DMS53 treated with DMSO at 0.1 percent for 48 hours (cell line): ENCODE results near the gene PPP6R3.

Experiments
- DNase-seq: peaks from one replicate; lab custom pipeline; 2025; ENCODE audit not compliant: unreplicated experiment; lab: John Stamatoyannopoulos, UW

PPP6R3 gene

GRCh38 chr11:68549789-68550484, 89.4 kb downstream of the PPP6R3 start:
- no peak for DNase-seq

GRCh38 chr11:68550485-68550817, 89.9 kb downstream of the PPP6R3 start:
- no peak for DNase-seq

GRCh38 chr11:68551223-68551622, 90.7 kb downstream of the PPP6R3 start:
- DNase-seq = no peak

- no peak for DNase-seq
Measured at GRCh38 chr11:68551777-68552176, 91.2 kb downstream of the PPP6R3 start.

- DNase-seq = no peak
Measured at GRCh38 chr11:68552542-68552941, 92.0 kb downstream of the PPP6R3 start.

- no peak for DNase-seq
Measured at GRCh38 chr11:68560216-68560615, 99.7 kb downstream of the PPP6R3 start.

GRCh38 chr11:68563454-68563853, 102.9 kb downstream of the PPP6R3 start:
- no peak for DNase-seq

- no peak for DNase-seq
Measured at GRCh38 chr11:68564261-68564660, 103.7 kb downstream of the PPP6R3 start.

- DNase-seq = no peak
Measured at GRCh38 chr11:68565768-68566167, 105.2 kb downstream of the PPP6R3 start.

- no peak for DNase-seq
Measured at GRCh38 chr11:68567553-68567952, 107.0 kb downstream of the PPP6R3 start.

GRCh38 chr11:68569357-68569756, 108.8 kb downstream of the PPP6R3 start:
- no peak for DNase-seq

- DNase-seq = no peak
Measured at GRCh38 chr11:68570691-68571090, 110.1 kb downstream of the PPP6R3 start.

- DNase-seq = peak; percentile 24
Measured at GRCh38 chr11:68574308-68574707, 113.8 kb downstream of the PPP6R3 start.

GRCh38 chr11:68575025-68575665, 114.6 kb downstream of the PPP6R3 start:
- no peak for DNase-seq

GRCh38 chr11:68579455-68579854, 118.9 kb downstream of the PPP6R3 start:
- DNase-seq = peak; percentile 81

- peak; percentile 92 for DNase-seq
Measured at GRCh38 chr11:68581439-68581838, 120.9 kb downstream of the PPP6R3 start.

- no peak for DNase-seq
Measured at GRCh38 chr11:68581901-68582300, 121.3 kb downstream of the PPP6R3 start.

- no peak for DNase-seq
Measured at GRCh38 chr11:68582416-68583040, 122.0 kb downstream of the PPP6R3 start.

GRCh38 chr11:68583041-68583446, 122.5 kb downstream of the PPP6R3 start:
- no peak for DNase-seq

- DNase-seq = no peak
Measured at GRCh38 chr11:68584097-68584496, 123.5 kb downstream of the PPP6R3 start.

GRCh38 chr11:68584991-68585524, 124.5 kb downstream of the PPP6R3 start:
- no peak for DNase-seq

- no peak for DNase-seq
Measured at GRCh38 chr11:68589547-68590216, 129.1 kb downstream of the PPP6R3 start.
